ENCODE results near the gene HNRNPUL1.

The HNRNPUL1 gene

GRCh38 chr19:41351339-41352245 lies 87.4 kb downstream of the HNRNPUL1 start:
- Histone ChIP-seq H3K9me3 (ENCODE audit: insufficient read depth, low read depth, low read length) (no peaks in the 10 kb centered on the region), H2AFZ (ENCODE audit: low read length) (no peak overlapping the region), H3K36me3 (ENCODE audit: insufficient read depth, low read length) (peaks cover 4% of the 10 kb centered on the region; the same call in 1 of the 2 replicates), H3K4me3 (ENCODE audit: low read length, poor library complexity, severe bottlenecking) (peak overlapping the region; percentile 92), H3K27me3 (ENCODE audit: insufficient read depth, low read length, poor library complexity, severe bottlenecking) (no peaks in the 10 kb centered on the region), H3K4me1 (ENCODE audit: insufficient read depth, low read length, poor library complexity, severe bottlenecking) (peaks cover 37% of the 10 kb centered on the region), H4K20me1 (ENCODE audit: insufficient read depth, low read length, poor library complexity, severe bottlenecking) (peaks cover 35% of the 10 kb centered on the region), H3K9ac (ENCODE audit: low read depth, low read length, poor library complexity, severe bottlenecking) (peak overlapping the region; percentile 92), H3K9me2 (replicated peaks; ENCODE audit: low read depth, low read length) (no peaks in the 10 kb centered on the region), H3F3A (ENCODE audit: low read depth) (no peaks in the 10 kb centered on the region; the same call in 1 of the 2 replicates), H3K79me2 (ENCODE audit: insufficient read depth, low read length) (peaks cover 70% of the 10 kb centered on the region), H3K4me2 (ENCODE audit: low read depth, low read length, poor library complexity, severe bottlenecking) (peak overlapping the region; percentile 100)
- TF ChIP-seq EZH2phosphoT487 (IDR thresholded peaks at IDR 0.05; ENCODE audit: borderline replicate concordance) (no peak), CTCF (conservative IDR thresholded peaks at IDR 0.05; ENCODE audit: low read length) (no peak)

GRCh38 chr19:41352279-41352608 lies 88.1 kb downstream of the HNRNPUL1 start:
- peak overlapping the region; percentile 92 for H3K4me3 ChIP-seq (ENCODE audit: low read length, poor library complexity, severe bottlenecking)
- no peaks in the 10 kb centered on the region for H3K27me3 ChIP-seq (ENCODE audit: insufficient read depth, low read length, poor library complexity, severe bottlenecking)
- H3K4me2 ChIP-seq (ENCODE audit: low read depth, low read length, poor library complexity, severe bottlenecking): peak overlapping the region; percentile 100
- H3K4me1 ChIP-seq (ENCODE audit: insufficient read depth, low read length, poor library complexity, severe bottlenecking): peaks cover 42% of the 10 kb centered on the region
- peak overlapping the region; percentile 64; the same call in 1 of the 2 replicates for H2AFZ ChIP-seq (ENCODE audit: low read length)
- H4K20me1 ChIP-seq (ENCODE audit: insufficient read depth, low read length, poor library complexity, severe bottlenecking): peaks cover 35% of the 10 kb centered on the region
- TF ChIP-seq EZH2phosphoT487 (IDR thresholded peaks at IDR 0.05; ENCODE audit: borderline replicate concordance) (no peak), CTCF (conservative IDR thresholded peaks at IDR 0.05; ENCODE audit: low read length) (no peak)
- peak overlapping the region; percentile 92 for H3K9ac ChIP-seq (ENCODE audit: low read depth, low read length, poor library complexity, severe bottlenecking)
- peaks cover 66% of the 10 kb centered on the region for H3K79me2 ChIP-seq (ENCODE audit: insufficient read depth, low read length)
- no peaks in the 10 kb centered on the region; the same call in 1 of the 2 replicates for H3F3A ChIP-seq (ENCODE audit: low read depth)
- H3K9me3 ChIP-seq (ENCODE audit: insufficient read depth, low read depth, low read length): no peaks in the 10 kb centered on the region
- no peaks in the 10 kb centered on the region for H3K9me2 ChIP-seq (replicated peaks; ENCODE audit: low read depth, low read length)
- H3K36me3 ChIP-seq (ENCODE audit: insufficient read depth, low read length): peaks cover 4% of the 10 kb centered on the region; the same call in 1 of the 2 replicates

GRCh38 chr19:41352609-41353465 lies 88.7 kb downstream of the HNRNPUL1 start:
- H3K9me3 ChIP-seq (ENCODE audit: insufficient read depth, low read depth, low read length): no peaks in the 10 kb centered on the region
- H3K27me3 ChIP-seq (ENCODE audit: insufficient read depth, low read length, poor library complexity, severe bottlenecking): no peaks in the 10 kb centered on the region
- no peaks in the 10 kb centered on the region; the same call in 1 of the 2 replicates for H3F3A ChIP-seq (ENCODE audit: low read depth)
- H3K4me1 ChIP-seq (ENCODE audit: insufficient read depth, low read length, poor library complexity, severe bottlenecking): peaks cover 43% of the 10 kb centered on the region
- peak overlapping the region; percentile 92 for H3K4me3 ChIP-seq (ENCODE audit: low read length, poor library complexity, severe bottlenecking)
- no peaks in the 10 kb centered on the region for H3K9me2 ChIP-seq (replicated peaks; ENCODE audit: low read depth, low read length)
- H3K79me2 ChIP-seq (ENCODE audit: insufficient read depth, low read length): peaks cover 65% of the 10 kb centered on the region
- H3K36me3 ChIP-seq (ENCODE audit: insufficient read depth, low read length): peaks cover 4% of the 10 kb centered on the region; the same call in 1 of the 2 replicates
- H3K9ac ChIP-seq (ENCODE audit: low read depth, low read length, poor library complexity, severe bottlenecking): peak overlapping the region; percentile 92
- peak overlapping the region; percentile 100 for H3K4me2 ChIP-seq (ENCODE audit: low read depth, low read length, poor library complexity, severe bottlenecking)
- peak overlapping the region; percentile 64 for H2AFZ ChIP-seq (ENCODE audit: low read length)
- no peak for TF ChIP-seq EZH2phosphoT487 (IDR thresholded peaks at IDR 0.05; ENCODE audit: borderline replicate concordance)
- peak; percentile 75 for TF ChIP-seq CTCF (conservative IDR thresholded peaks at IDR 0.05; ENCODE audit: low read length)
- peaks cover 35% of the 10 kb centered on the region for H4K20me1 ChIP-seq (ENCODE audit: insufficient read depth, low read length, poor library complexity, severe bottlenecking)

Data from Loucy (cell line).